HG02852 (cell line): Measurements from ENCODE around the gene TOP3A.
"Not testable (repeated sequence)": the region's sequence is repeated elsewhere in the genome, so short reads cannot be mapped to it uniquely, and the experiment has no call there.

Experiments used
- ATAC-seq: cut with Tn5 transposase; IDR thresholded peaks from one replicate; pipeline ENCODE4 v1.9.1; 2021; ENCODE audit warnings: mild to moderate bottlenecking, moderate library complexity; ENCODE audit not compliant: unreplicated experiment

The TOP3A gene

GRCh38 chr17:18314731-18315561, at the start of gene TOP3A, which contains the start of gene SMCR8:
TSS of gene TOP3A (minus strand) at chr17:18314994. CDS start at chr17:18314778, 216 bp downstream.
TSS of gene SMCR8 (plus strand) at chr17:18315293. CDS start at chr17:18315790, 497 bp downstream.
- ATAC-seq = peak; percentile 81

GRCh38 chr17:18364166-18364565, 49.4 kb upstream of the TOP3A start:
- no peak for ATAC-seq

- peak; percentile 95 for ATAC-seq
Measured at GRCh38 chr17:18363101-18364049, 48.6 kb upstream of the TOP3A start, which contains the start of gene SHMT1. TSS of gene SHMT1 (minus strand) at chr17:18363550. CDS start at chr17:18355981, 7,569 bp downstream.

- ATAC-seq = no peak
Measured at GRCh38 chr17:18362698-18363100, 47.9 kb upstream of the TOP3A start.

- no peak for ATAC-seq
Measured at GRCh38 chr17:18361837-18362697, 47.3 kb upstream of the TOP3A start.

- ATAC-seq = no peak
Measured at GRCh38 chr17:18360518-18360917, 45.7 kb upstream of the TOP3A start.

- no peak for ATAC-seq
Measured at GRCh38 chr17:18356624-18357023, 41.8 kb upstream of the TOP3A start.

- ATAC-seq = no peak
Measured at GRCh38 chr17:18353541-18353940, 38.7 kb upstream of the TOP3A start.

- ATAC-seq = no peak
Measured at GRCh38 chr17:18344021-18344420, 29.2 kb upstream of the TOP3A start.

- ATAC-seq = no peak
Measured at GRCh38 chr17:18339933-18340332, 25.1 kb upstream of the TOP3A start.

- not testable (repeated sequence) for ATAC-seq
Measured at GRCh38 chr17:18338158-18338557, 23.4 kb upstream of the TOP3A start.

- ATAC-seq = no peak
Measured at GRCh38 chr17:18332909-18333489, 18.2 kb upstream of the TOP3A start.

GRCh38 chr17:18331879-18332278, 17.1 kb upstream of the TOP3A start:
- no peak for ATAC-seq

GRCh38 chr17:18328643-18329204, 13.9 kb upstream of the TOP3A start:
- no peak for ATAC-seq

- no peak for ATAC-seq
Measured at GRCh38 chr17:18327556-18327955, 12.8 kb upstream of the TOP3A start.

GRCh38 chr17:18327093-18327492, 12.3 kb upstream of the TOP3A start:
- no peak for ATAC-seq

GRCh38 chr17:18326572-18326971, 11.8 kb upstream of the TOP3A start:
- ATAC-seq = no peak

- ATAC-seq = no peak
Measured at GRCh38 chr17:18326039-18326438, 11.2 kb upstream of the TOP3A start.

- ATAC-seq = no peak
Measured at GRCh38 chr17:18324140-18325050, 9.6 kb upstream of the TOP3A start.
